ENCODE results near the gene SEC63. TPM values are rescaled to one million over a fixed set of nuclear protein-coding genes. Genes with fewer than 3 reads are reported as not detected.

SEC63 gene
- total RNA-seq (2012; rRNA removed) = 8.6 and 18.3 TPM in 2 replicates
- 18.3 and 22.4 TPM in 2 replicates for polyA plus RNA-seq (2012; rRNA removed)
- 3.8 TPM in 2 replicates for polyA plus RNA-seq (2012; cell fraction: cytosol; rRNA removed)
- polyA plus RNA-seq (2012; cell fraction: nucleus; rRNA removed; ENCODE audit: low replicate concordance) = 2.9 and 18.9 TPM in 2 replicates
- Bru-seq, nascent RNA = percentile 95 among the genes with signal in this experiment
- BruChase-seq, experiment 1, labeled RNA remaining after a 6-hour chase = percentile 94 among the genes with signal in this experiment
- percentile 91 among the genes with signal in this experiment for BruChase-seq, experiment 2, labeled RNA remaining after a 2-hour chase
- long read RNA-seq, full-length matches to known transcripts = 44 of 146 reads
- long read RNA-seq, partial matches to known transcripts = 81 of 146 reads
- long read RNA-seq, other reads (novel, unspliced or antisense) = 21 of 146 reads

- peak within 1 kb of the TSS; percentile 69 for H4K5ac ChIP-seq (ENCODE audit: low read depth, low read length)
These were observed at the start of gene SEC63 for GRCh38 chr6:107957909-107958688. Gene SEC63, minus strand, starts transcription at chr6:107958208. Its CDS starts 199 bp downstream, at chr6:107958009.

More at GRCh38 chr6:107957909-107958688, at the start of gene SEC63:
- Histone ChIP-seq H3K4me3 (ENCODE audit: insufficient read depth, low read depth, low read length) (peak within 1 kb of the TSS; percentile 90), H3K27me3 (ENCODE audit: control insufficient read depth, insufficient read depth, low read length) (no peaks in the 10 kb centered on the region), H4K8ac (ENCODE audit: low read depth in 2 of 2, low read length in 2 of 2) (peak within 1 kb of the TSS; percentile 62 to 89), H3K27ac (ENCODE audit: insufficient read depth, low read length) (peak within 1 kb of the TSS; percentile 95), H4K20me1 (ENCODE audit: insufficient read depth, low read length) (peaks cover 17% of the 10 kb centered on the region), H3K14ac (replicated peaks; ENCODE audit: low read depth, low read length) (peak within 1 kb of the TSS; percentile 95), H2BK5ac (ENCODE audit: low read depth, low read length, poor library complexity, severe bottlenecking) (peak within 1 kb of the TSS; percentile 86), H3K18ac (ENCODE audit: low read depth, low read length) (peak within 1 kb of the TSS; percentile 75), H4K91ac (ENCODE audit: insufficient read depth, low read depth, low read length) (peak within 1 kb of the TSS; percentile 75), H3K9me1 (ENCODE audit: insufficient read depth, low read length) (peaks cover 3% of the 10 kb centered on the region; the same call in 1 of the 2 replicates), H3K56ac (ENCODE audit: extremely low read depth, insufficient read depth, low read length) (peak within 1 kb of the TSS; percentile 96), H3K9me3 (ENCODE audit: control insufficient read depth, insufficient read depth, low read length) (no peaks in the 10 kb centered on the region), H3K4ac (ENCODE audit: low read depth, low read length) (peak within 1 kb of the TSS; percentile 94), H3K4me1 (ENCODE audit: control insufficient read depth, insufficient read depth, low read length) (peaks cover 2% of the 10 kb centered on the region; the same call in 1 of the 2 replicates), H2AK9ac (replicated peaks; ENCODE audit: low read depth, low read length, poor library complexity) (peak within 1 kb of the TSS; percentile 97), H2AFZ (replicated peaks; ENCODE audit: low read length, poor library complexity) (peak within 1 kb of the TSS; percentile 99), H3K9ac (ENCODE audit: low read depth, low read length) (peak within 1 kb of the TSS; percentile 99), H3K4me2 (ENCODE audit: low read depth, low read length) (peak within 1 kb of the TSS; percentile 93), H3K23ac (ENCODE audit: low read depth, low read length) (peak within 1 kb of the TSS; percentile 97), H2BK15ac (ENCODE audit: low read depth, low read length) (no peak within 1 kb of the TSS; the same call in 2 of the 3 replicates), H2BK20ac (ENCODE audit: low read depth, low read length) (no peak within 1 kb of the TSS), H3K36me3 (ENCODE audit: control insufficient read depth, insufficient read depth, low read length) (peaks cover 3% of the 10 kb centered on the region; the same call in 1 of the 2 replicates), H2BK120ac (ENCODE audit: low read depth, low read length) (peak within 1 kb of the TSS; percentile 40; the same call in 1 of the 2 replicates), H3K79me1 (ENCODE audit: low read depth in 1 of 2, low read length in 2 of 2) (peaks cover 0 to 14% of the 10 kb centered on the region in 2 experiments; a peak in 1 of 4 replicates), H2AK5ac (ENCODE audit: low read depth, low read length) (peak within 1 kb of the TSS; percentile 88)
- ATAC-seq (ENCODE audit: low read depth) = peak; percentile 97
- in situ Hi-C loops (cut with MboI; ENCODE audit: low sequenced_read_pairs) = no loop called here
- DNase-seq = peak; percentile 96
- TF ChIP-seq CEBPB (IDR thresholded peaks at IDR 0.05; ENCODE audit: low read depth, low read length) (no peak), MAFK (IDR thresholded peaks at IDR 0.05; ENCODE audit: low read depth, low read length) (no peak), MXI1 (IDR thresholded peaks at IDR 0.05; ENCODE audit: borderline replicate concordance, low read depth, low read length) (peak; percentile 63; the same call in 1 of the 2 replicates), BHLHE40 (IDR thresholded peaks at IDR 0.05; ENCODE audit: low read depth, low read length) (peak; percentile 29; the same call in 1 of the 2 replicates), SMC3 (IDR thresholded peaks at IDR 0.05; ENCODE audit: low read depth, low read length) (no peak), FOS (IDR thresholded peaks at IDR 0.05; ENCODE audit: low read depth, low read length) (no peak), MAZ (IDR thresholded peaks at IDR 0.05; ENCODE audit: borderline replicate concordance, low read depth, low read length) (peak; percentile 89; the same call in 1 of the 2 replicates), POLR2A (IDR thresholded peaks at IDR 0.05; ENCODE audit: low read depth, low read length) (peak; percentile 91)
- intact Hi-C loops (cut with micrococcal nuclease) = loop anchor here (10.0 kb wide), 1 partner anchor 283 kb away; no protein-coding TSS in a partner anchor
- dilution Hi-C loops (cut with HindIII; ENCODE audit: low sequenced_read_pairs, unreplicated experiment) = no loop called here
- POLR2A ChIA-PET (ENCODE audit: unreplicated experiment) = interaction anchor here (0.5 to 0.9 kb wide), 4 partner anchors 9 to 1185 kb away, joined by 3 to 7 read pairs (median 4); no protein-coding TSS in a partner anchor
- BruUV-seq (replicated peaks) = no TSS peak
- 0% methylated on average over 23 of the region's 69 CpGs; no CpG with 5 or more reads in 1 of the 2 experiments for WGBS, 2 experiments (ENCODE audit: extremely low coverage in 2 of 2, insufficient read length in 1 of 2)
- CTCF ChIA-PET = no interaction called here
